ENCODE data around the gene EXOG. TPM values are rescaled to one million over a fixed set of nuclear protein-coding genes. Genes with fewer than 3 reads are reported as not detected.

EXOG gene
- total and polyA plus RNA-seq, 2 donors (not counting 3 experiments of a cell fraction or from before 2014, with no cell fraction given): 10.8 to 21.9 TPM

- dilution Hi-C loops (cut with MboI; ENCODE audit: extremely low pct_ligation_motif_present, low sequenced_read_pairs) (no loop called here), intact Hi-C loops (cut with micrococcal nuclease) (loop anchor here (5.0 kb wide), 1 partner anchor 341 kb away; the partner anchor contains the start of genes ACAA1 and MYD88)
- H3K9me3 ChIP-seq (replicated peaks; ENCODE audit: control insufficient read depth, insufficient read depth, low read length): no peaks in the 10 kb centered on the region
- H3K9me1 ChIP-seq (replicated peaks; ENCODE audit: control insufficient read depth, extremely low read depth, insufficient read depth, low read length): no peaks in the 10 kb centered on the region
- no peak overlapping the region for H3K4me3 ChIP-seq (replicated peaks in 1 of 3; ENCODE audit: insufficient read depth in 1 of 3, low read depth in 1 of 3, low read length in 3 of 3)
- no peaks in the 10 kb centered on the region for H3K79me2 ChIP-seq (ENCODE audit: control insufficient read depth, insufficient read depth, low read length)
- ChIA-PET CTCF (interaction anchor here (0.9 to 4.2 kb wide), 3 partner anchors 18 to 134 kb away, joined by 3 to 91 read pairs (median 6); partner anchors contain the start of genes EXOG and XYLB), POLR2A (no interaction called here)
- FAIRE-seq (no peak), DNase-seq (ENCODE audit: low read depth, low spot score) (no peak)
- H3K4me2 ChIP-seq (ENCODE audit: insufficient read depth, low read length): no peak overlapping the region
- H2AFZ ChIP-seq (ENCODE audit: low read depth, low read length): no peak overlapping the region
- H3K9ac ChIP-seq (replicated peaks; ENCODE audit: extremely low read depth, insufficient read depth, low read length): no peak overlapping the region
- no peak overlapping the region for H3K27ac ChIP-seq (ENCODE audit: insufficient read depth, low read depth, low read length)
- peaks cover 0 to 15% of the 10 kb centered on the region in 2 experiments for H3K36me3 ChIP-seq (ENCODE audit: control insufficient read depth in 2 of 2, extremely low read depth in 1 of 2, insufficient read depth in 2 of 2, low read length in 2 of 2)
- H3K27me3 ChIP-seq (ENCODE audit: control insufficient read depth in 2 of 2, insufficient read depth in 2 of 2, low read length in 2 of 2): no peaks in the 10 kb centered on the region
- no peak for TF ChIP-seq FOS (IDR thresholded peaks at IDR 0.05; ENCODE audit: borderline replicate concordance, insufficient read depth, low read length)
- no peak for TF ChIP-seq MYC (IDR thresholded peaks at IDR 0.05; ENCODE audit: low read depth, low read length)
- no peak for TF ChIP-seq JUN (IDR thresholded peaks at IDR 0.05; ENCODE audit: borderline replicate concordance, insufficient read depth, insufficient read length, low read depth)
- no peak for TF ChIP-seq MAX (IDR thresholded peaks at IDR 0.05; ENCODE audit: insufficient read depth, insufficient read length)
- no peak for TF ChIP-seq POLR2AphosphoS5 (IDR thresholded peaks at IDR 0.05; ENCODE audit: insufficient read depth, low read depth, low read length)
- TF ChIP-seq GATA2 (IDR thresholded peaks at IDR 0.05; ENCODE audit: insufficient read depth, insufficient read length, low read depth, low read length): no peak
- no peak for TF ChIP-seq CTCF (IDR thresholded peaks at IDR 0.05; ENCODE audit: extremely low read depth in 1 of 2, insufficient read depth in 1 of 2, low read depth in 1 of 2, low read length in 2 of 2)
- TF ChIP-seq EZH2 (IDR thresholded peaks at IDR 0.05; ENCODE audit: borderline replicate concordance, low read depth, low read length, severe bottlenecking): no peak
- no peak for TF ChIP-seq POLR2A (IDR thresholded peaks at IDR 0.05; ENCODE audit: low read depth, low read length)
- H3K4me1 ChIP-seq (ENCODE audit: control insufficient read depth, extremely low read depth, insufficient read depth, low read length): no peaks in the 10 kb centered on the region
- H4K20me1 ChIP-seq (replicated peaks; ENCODE audit: control insufficient read depth, extremely low read depth, insufficient read depth, low read length): no peaks in the 10 kb centered on the region
- no TSS peak for BruUV-seq (replicated peaks)
Observed at GRCh38 chr3:38477839-38478450, 18.2 kb upstream of the EXOG start.
